ENCODE results near the gene TNFAIP8L3.

TNFAIP8L3 gene

GRCh38 chr15:51093488-51093838 is 1.2 kb downstream of the TNFAIP8L3 start:
- H3K4me3 ChIP-seq (ENCODE audit: low read depth, low read length) = peak overlapping the region; percentile 48
- in situ Hi-C loops (cut with HindIII; ENCODE audit: low sequenced_read_pairs) = no loop called here
- DNase-seq (ENCODE audit: low read depth, low spot score) = no peak
- no peak for TF ChIP-seq CTCF (IDR thresholded peaks at IDR 0.05; ENCODE audit: low read depth, low read length)

- in situ Hi-C loops (cut with HindIII; ENCODE audit: low sequenced_read_pairs) = no loop called here
- TF ChIP-seq CTCF (IDR thresholded peaks at IDR 0.05; ENCODE audit: low read depth, low read length) = no peak
- no peak overlapping the region for H3K4me3 ChIP-seq (ENCODE audit: low read depth, low read length)
- no peak for DNase-seq (ENCODE audit: low read depth, low spot score)
Observed at GRCh38 chr15:51092480-51093040, 2.1 kb downstream of the TNFAIP8L3 start.

GRCh38 chr15:51090753-51091152 is 4.0 kb downstream of the TNFAIP8L3 start:
- DNase-seq (ENCODE audit: low read depth, low spot score) = no peak
- no peak for TF ChIP-seq CTCF (IDR thresholded peaks at IDR 0.05; ENCODE audit: low read depth, low read length)
- H3K4me3 ChIP-seq (ENCODE audit: low read depth, low read length) = no peak overlapping the region
- in situ Hi-C loops (cut with HindIII; ENCODE audit: low sequenced_read_pairs) = no loop called here

- TF ChIP-seq CTCF (IDR thresholded peaks at IDR 0.05; ENCODE audit: low read depth, low read length) = no peak
- no peak for DNase-seq (ENCODE audit: low read depth, low spot score)
- in situ Hi-C loops (cut with HindIII; ENCODE audit: low sequenced_read_pairs) = no loop called here
- no peak overlapping the region for H3K4me3 ChIP-seq (ENCODE audit: low read depth, low read length)
Observed at GRCh38 chr15:51089699-51090453, 4.8 kb downstream of the TNFAIP8L3 start.

GRCh38 chr15:51089041-51089440 is 5.7 kb downstream of the TNFAIP8L3 start:
- in situ Hi-C loops (cut with HindIII; ENCODE audit: low sequenced_read_pairs) = no loop called here
- H3K4me3 ChIP-seq (ENCODE audit: low read depth, low read length) = no peak overlapping the region
- TF ChIP-seq CTCF (IDR thresholded peaks at IDR 0.05; ENCODE audit: low read depth, low read length) = no peak
- DNase-seq (ENCODE audit: low read depth, low spot score) = no peak

GRCh38 chr15:51088585-51088984 is 6.1 kb downstream of the TNFAIP8L3 start:
- in situ Hi-C loops (cut with HindIII; ENCODE audit: low sequenced_read_pairs) = no loop called here
- no peak for TF ChIP-seq CTCF (IDR thresholded peaks at IDR 0.05; ENCODE audit: low read depth, low read length)
- no peak for DNase-seq (ENCODE audit: low read depth, low spot score)
- H3K4me3 ChIP-seq (ENCODE audit: low read depth, low read length) = no peak overlapping the region

All from astrocyte of the spinal cord (primary cell).